Stimulated activated CD4-positive, alpha-beta T cell treated with anti-CD3 and anti-CD28 coated beads, Interleukin-15, amount 100 ng/mL, for 1 hour (primary cell): ENCODE data around the gene TBC1D19.
"Not testable (repeated sequence)": the region's sequence is repeated elsewhere in the genome, so short reads cannot be mapped to it uniquely, and the experiment has no call there.

ENCODE experiments used
- DNase-seq, 2 donors: peaks; one replicate each; pipeline ENCODE4 v3.0.0-alpha.2; 2020; ENCODE audit warnings: low read depth in 1 of 2, low spot score in 1 of 2

TBC1D19 gene

GRCh38 chr4:26679040-26679695, 95.3 kb downstream of the TBC1D19 start:
- DNase-seq = not testable (repeated sequence)

GRCh38 chr4:26682436-26682835, 98.6 kb downstream of the TBC1D19 start:
- no peak for DNase-seq

- DNase-seq = no peak
Measured at GRCh38 chr4:26685250-26685649, 101.4 kb downstream of the TBC1D19 start.

- DNase-seq = no peak
Measured at GRCh38 chr4:26687728-26688127, 103.8 kb downstream of the TBC1D19 start.

- DNase-seq = no peak
Measured at GRCh38 chr4:26690506-26690905, 106.6 kb downstream of the TBC1D19 start.

- no peak for DNase-seq
Measured at GRCh38 chr4:26692014-26692726, 108.3 kb downstream of the TBC1D19 start.

- DNase-seq = not testable (repeated sequence)
Measured at GRCh38 chr4:26694131-26694530, 110.2 kb downstream of the TBC1D19 start.

- no peak for DNase-seq
Measured at GRCh38 chr4:26700110-26700509, 116.2 kb downstream of the TBC1D19 start.

- no peak for DNase-seq
Measured at GRCh38 chr4:26701095-26701494, 117.2 kb downstream of the TBC1D19 start.

GRCh38 chr4:26701786-26702227, 117.9 kb downstream of the TBC1D19 start:
- no peak for DNase-seq

GRCh38 chr4:26707342-26707741, 123.5 kb downstream of the TBC1D19 start:
- no peak for DNase-seq

GRCh38 chr4:26709246-26709645, 125.4 kb downstream of the TBC1D19 start:
- DNase-seq = no peak

GRCh38 chr4:26713563-26714151, 129.8 kb downstream of the TBC1D19 start:
- DNase-seq = no peak

- no peak for DNase-seq
Measured at GRCh38 chr4:26715636-26716242, 131.9 kb downstream of the TBC1D19 start.

- DNase-seq = no peak
Measured at GRCh38 chr4:26717332-26717731, 133.4 kb downstream of the TBC1D19 start.

GRCh38 chr4:26719954-26720552, 136.2 kb downstream of the TBC1D19 start:
- DNase-seq = no peak

GRCh38 chr4:26721685-26722084, 137.8 kb downstream of the TBC1D19 start:
- no peak for DNase-seq

GRCh38 chr4:26723216-26723615, 139.3 kb downstream of the TBC1D19 start:
- no peak for DNase-seq

GRCh38 chr4:26724534-26724933, 140.7 kb downstream of the TBC1D19 start:
- no peak for DNase-seq

- no peak for DNase-seq
Measured at GRCh38 chr4:26726655-26727387, 142.9 kb downstream of the TBC1D19 start.

GRCh38 chr4:26727844-26728243, 144.0 kb downstream of the TBC1D19 start:
- DNase-seq = no peak
